ENCODE measurements around the gene CUL4A.
"Not testable (repeated sequence)": the region's sequence is repeated elsewhere in the genome, so short reads cannot be mapped to it uniquely, and the experiment has no call there.

The CUL4A gene

GRCh38 chr13:113302986-113303385 is 93.6 kb downstream of the CUL4A start:
- DNase-seq (ENCODE audit: insufficient read length, low spot score) = no peak

GRCh38 chr13:113304121-113304520 is 94.7 kb downstream of the CUL4A start:
- FAIRE-seq (no peak), DNase-seq (ENCODE audit: insufficient read length, low spot score) (no peak)
- no peak for TF ChIP-seq CTCF (IDR thresholded peaks at IDR 0.05; ENCODE audit: insufficient read depth, missing control alignments)

More at GRCh38 chr13:113302986-113303385, 93.6 kb downstream of the CUL4A start:
- TF ChIP-seq CTCF (IDR thresholded peaks at IDR 0.05; ENCODE audit: insufficient read depth, missing control alignments) = no peak
- no peak for FAIRE-seq

- no peak for DNase-seq (ENCODE audit: insufficient read length, low spot score)
- TF ChIP-seq CTCF (IDR thresholded peaks at IDR 0.05; ENCODE audit: insufficient read depth, missing control alignments) = no peak
- no peak for FAIRE-seq
Measured at GRCh38 chr13:113305208-113305607, 95.8 kb downstream of the CUL4A start.

- TF ChIP-seq CTCF (IDR thresholded peaks at IDR 0.05; ENCODE audit: insufficient read depth, missing control alignments) = no peak
- no peak for DNase-seq (ENCODE audit: insufficient read length, low spot score)
- FAIRE-seq = no peak
Measured at GRCh38 chr13:113307491-113307890, 98.1 kb downstream of the CUL4A start.

GRCh38 chr13:113309473-113309872 is 100.1 kb downstream of the CUL4A start:
- FAIRE-seq = no peak
- TF ChIP-seq CTCF (IDR thresholded peaks at IDR 0.05; ENCODE audit: insufficient read depth, missing control alignments) = no peak
- no peak for DNase-seq (ENCODE audit: insufficient read length, low spot score)

- FAIRE-seq; DNase-seq (ENCODE audit: insufficient read length, low spot score): not testable (repeated sequence)
Measured at GRCh38 chr13:113314112-113314511, 104.7 kb downstream of the CUL4A start.

GRCh38 chr13:113314895-113315470 is 105.6 kb downstream of the CUL4A start:
- FAIRE-seq; DNase-seq (ENCODE audit: insufficient read length, low spot score): not testable (repeated sequence)

- no peak for TF ChIP-seq CTCF (IDR thresholded peaks at IDR 0.05; ENCODE audit: insufficient read depth, missing control alignments)
- FAIRE-seq (no peak), DNase-seq (ENCODE audit: insufficient read length, low spot score) (no peak)
Measured at GRCh38 chr13:113315992-113316391, 106.6 kb downstream of the CUL4A start.

Data from D721Med (cell line).